ENCODE measurements around the gene NOTCH3.

NOTCH3 gene

DNA sequence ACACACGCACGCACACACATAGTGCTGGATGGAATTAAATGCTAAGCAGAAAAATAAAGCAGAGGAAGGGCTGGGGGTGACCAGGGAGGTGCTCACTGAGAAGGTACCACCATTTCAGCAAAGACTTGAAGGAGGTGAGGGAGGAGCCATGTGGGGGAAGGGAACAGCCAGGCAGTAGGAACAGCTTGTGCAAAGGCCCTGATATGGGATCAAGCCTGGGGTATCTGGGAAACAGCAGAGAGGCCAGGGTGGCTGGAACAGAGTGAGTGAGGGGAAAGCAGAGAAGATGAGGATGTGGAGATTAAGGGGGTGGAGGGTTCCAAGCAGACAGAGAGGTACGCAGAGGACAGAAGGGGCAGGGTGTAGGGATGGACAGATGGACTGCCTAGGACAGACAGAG lies 25.2 kb downstream of the NOTCH3 start:
- TF ChIP-seq, protein P1, sequence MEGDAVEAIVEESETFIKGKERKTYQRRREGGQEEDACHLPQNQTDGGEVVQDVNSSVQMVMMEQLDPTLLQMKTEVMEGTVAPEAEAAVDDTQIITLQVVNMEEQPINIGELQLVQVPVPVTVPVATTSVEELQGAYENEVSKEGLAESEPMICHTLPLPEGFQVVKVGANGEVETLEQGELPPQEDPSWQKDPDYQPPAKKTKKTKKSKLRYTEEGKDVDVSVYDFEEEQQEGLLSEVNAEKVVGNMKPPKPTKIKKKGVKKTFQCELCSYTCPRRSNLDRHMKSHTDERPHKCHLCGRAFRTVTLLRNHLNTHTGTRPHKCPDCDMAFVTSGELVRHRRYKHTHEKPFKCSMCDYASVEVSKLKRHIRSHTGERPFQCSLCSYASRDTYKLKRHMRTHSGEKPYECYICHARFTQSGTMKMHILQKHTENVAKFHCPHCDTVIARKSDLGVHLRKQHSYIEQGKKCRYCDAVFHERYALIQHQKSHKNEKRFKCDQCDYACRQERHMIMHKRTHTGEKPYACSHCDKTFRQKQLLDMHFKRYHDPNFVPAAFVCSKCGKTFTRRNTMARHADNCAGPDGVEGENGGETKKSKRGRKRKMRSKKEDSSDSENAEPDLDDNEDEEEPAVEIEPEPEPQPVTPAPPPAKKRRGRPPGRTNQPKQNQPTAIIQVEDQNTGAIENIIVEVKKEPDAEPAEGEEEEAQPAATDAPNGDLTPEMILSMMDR (IDR thresholded peaks at IDR 0.05; ENCODE audit: poor library complexity, severe bottlenecking) = no peak
- Histone ChIP-seq H3K9me3 (ENCODE audit: severe bottlenecking) (no peaks in the 10 kb centered on the region), H3K36me3 (ENCODE audit: low read depth) (no peaks in the 10 kb centered on the region), H3K27ac (ENCODE audit: poor library complexity, severe bottlenecking) (no peak overlapping the region), H3K4me1 (ENCODE audit: insufficient read depth, poor library complexity, severe bottlenecking) (no peaks in the 10 kb centered on the region), H3K27me3 (ENCODE audit: insufficient read depth, poor library complexity, severe bottlenecking) (no peaks in the 10 kb centered on the region), H3K4me3 (ENCODE audit: severe bottlenecking) (no peak overlapping the region)
- ATAC-seq (ENCODE audit: low read depth) (no peak), DNase-seq (ENCODE audit: low spot score) (no peak)

DNA sequence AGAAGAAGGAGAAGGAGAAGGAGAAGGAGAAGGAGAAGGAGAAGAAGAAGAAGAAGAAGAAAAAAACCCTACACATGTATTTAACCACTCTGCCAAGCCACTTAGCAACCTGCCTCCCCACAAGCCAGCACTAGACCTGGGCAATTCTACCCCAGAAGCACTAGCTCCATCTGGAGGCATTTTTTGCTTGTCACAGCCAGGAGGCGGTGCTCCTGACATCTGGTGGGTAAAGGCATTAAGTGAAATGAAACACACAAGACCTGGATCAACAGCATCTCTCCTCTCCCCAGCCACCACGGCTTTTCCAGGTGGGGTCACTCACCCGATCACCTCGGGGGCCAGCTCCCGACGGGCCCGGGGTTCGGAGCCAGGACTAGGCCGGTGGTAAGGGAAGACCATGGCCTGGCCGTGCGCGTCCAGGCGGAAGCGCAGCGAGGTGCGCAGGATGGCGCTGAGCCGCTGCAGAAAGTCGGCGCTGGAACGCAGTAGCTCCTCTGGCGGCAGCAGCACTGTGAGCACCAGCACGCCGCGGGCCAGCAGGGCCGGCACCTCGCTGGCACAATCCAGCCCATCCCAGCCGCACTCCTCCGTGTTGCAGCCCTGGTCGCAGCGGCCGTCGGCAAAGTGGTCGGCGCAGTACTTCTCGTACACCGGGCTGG lies 26.9 kb downstream of the NOTCH3 start:
- ATAC-seq (ENCODE audit: low read depth) (no peak), DNase-seq (ENCODE audit: low spot score) (no peak)
- TF ChIP-seq, protein P1 (IDR thresholded peaks at IDR 0.05; ENCODE audit: poor library complexity, severe bottlenecking) = peak; percentile 10
- Histone ChIP-seq H3K27ac (ENCODE audit: poor library complexity, severe bottlenecking) (no peak overlapping the region), H3K36me3 (ENCODE audit: low read depth) (no peaks in the 10 kb centered on the region), H3K27me3 (ENCODE audit: insufficient read depth, poor library complexity, severe bottlenecking) (no peaks in the 10 kb centered on the region), H3K9me3 (ENCODE audit: severe bottlenecking) (no peaks in the 10 kb centered on the region), H3K4me3 (ENCODE audit: severe bottlenecking) (no peak overlapping the region), H3K4me1 (ENCODE audit: insufficient read depth, poor library complexity, severe bottlenecking) (no peaks in the 10 kb centered on the region)

DNA sequence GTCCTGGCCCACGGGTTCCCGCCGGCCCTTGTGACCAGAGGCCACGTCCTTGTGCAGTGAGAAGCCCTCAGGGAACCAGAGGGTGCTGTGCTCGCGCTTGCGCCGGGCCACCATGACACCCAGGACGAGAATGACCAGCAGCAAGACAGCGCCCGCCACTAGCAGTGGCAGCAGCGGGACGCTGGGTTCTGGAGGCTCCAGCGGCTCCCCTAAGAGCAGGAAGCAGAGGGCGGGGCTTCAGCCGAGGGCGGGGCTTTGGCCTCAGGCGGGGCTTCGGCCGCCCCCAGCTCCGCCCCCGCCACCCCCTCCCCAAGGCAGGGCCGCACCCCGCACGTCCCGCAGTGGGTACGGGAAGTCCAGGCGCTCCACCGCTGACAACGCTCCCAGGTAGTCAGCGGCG lies 30.4 kb downstream of the NOTCH3 start:
- ATAC-seq (ENCODE audit: low read depth) = no peak
- Histone ChIP-seq H3K4me3 (ENCODE audit: severe bottlenecking) (no peak overlapping the region), H3K27me3 (ENCODE audit: insufficient read depth, poor library complexity, severe bottlenecking) (no peaks in the 10 kb centered on the region), H3K9me3 (ENCODE audit: severe bottlenecking) (peaks cover 4% of the 10 kb centered on the region), H3K36me3 (ENCODE audit: low read depth) (no peaks in the 10 kb centered on the region), H3K4me1 (ENCODE audit: insufficient read depth, poor library complexity, severe bottlenecking) (no peaks in the 10 kb centered on the region), H3K27ac (ENCODE audit: poor library complexity, severe bottlenecking) (no peak overlapping the region)
- DNase-seq (ENCODE audit: low spot score) = no peak
- TF ChIP-seq, protein P1 (IDR thresholded peaks at IDR 0.05; ENCODE audit: poor library complexity, severe bottlenecking) = no peak

DNA sequence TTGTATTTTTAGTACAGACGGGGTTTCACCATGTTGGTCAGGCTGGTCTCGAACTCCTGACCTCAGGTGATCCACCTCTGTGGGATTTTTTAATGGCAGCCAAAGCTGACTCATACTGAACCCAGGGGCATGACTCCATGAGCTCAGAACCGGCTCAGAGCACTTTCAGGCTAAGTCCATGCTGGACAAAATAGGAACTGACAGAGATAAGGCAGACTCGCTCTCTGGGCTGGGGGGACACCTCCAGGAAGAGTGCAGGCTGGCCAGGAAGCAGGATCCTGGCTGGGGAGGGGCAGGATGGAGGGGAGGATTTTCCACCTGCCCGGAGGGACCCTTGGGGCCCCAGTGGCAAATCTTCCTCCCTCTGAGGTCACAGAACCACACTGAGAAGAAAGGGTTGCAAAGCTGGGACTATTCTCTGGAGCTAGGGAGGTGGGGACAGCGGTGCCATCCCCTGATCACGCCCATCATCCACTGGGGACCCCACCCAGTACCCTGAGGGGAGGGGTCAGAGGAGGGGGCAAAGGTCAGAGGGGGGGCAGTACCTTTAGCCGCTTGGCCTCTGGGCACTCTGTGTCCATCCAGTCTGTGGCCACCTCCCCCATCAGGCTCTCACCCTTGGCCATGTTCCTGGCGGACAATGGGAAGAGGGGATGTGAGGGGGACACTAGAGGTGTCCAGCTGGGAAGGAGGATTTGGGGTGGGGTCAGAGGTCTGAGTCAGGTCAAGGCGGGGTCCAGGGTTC lies 31.1 kb downstream of the NOTCH3 start:
- TF ChIP-seq, protein P1 (IDR thresholded peaks at IDR 0.05; ENCODE audit: poor library complexity, severe bottlenecking) = no peak
- no peak overlapping the region for H3K27ac ChIP-seq (ENCODE audit: poor library complexity, severe bottlenecking)
- H3K4me3 ChIP-seq (ENCODE audit: severe bottlenecking) = no peak overlapping the region
- DNase-seq (ENCODE audit: low spot score) (no peak), ATAC-seq (ENCODE audit: low read depth) (no peak)
- no peaks in the 10 kb centered on the region for H3K27me3 ChIP-seq (ENCODE audit: insufficient read depth, poor library complexity, severe bottlenecking)
- H3K4me1 ChIP-seq (ENCODE audit: insufficient read depth, poor library complexity, severe bottlenecking) = no peaks in the 10 kb centered on the region
- H3K36me3 ChIP-seq (ENCODE audit: low read depth) = no peaks in the 10 kb centered on the region
- H3K9me3 ChIP-seq (ENCODE audit: severe bottlenecking) = peaks cover 4% of the 10 kb centered on the region

DNA sequence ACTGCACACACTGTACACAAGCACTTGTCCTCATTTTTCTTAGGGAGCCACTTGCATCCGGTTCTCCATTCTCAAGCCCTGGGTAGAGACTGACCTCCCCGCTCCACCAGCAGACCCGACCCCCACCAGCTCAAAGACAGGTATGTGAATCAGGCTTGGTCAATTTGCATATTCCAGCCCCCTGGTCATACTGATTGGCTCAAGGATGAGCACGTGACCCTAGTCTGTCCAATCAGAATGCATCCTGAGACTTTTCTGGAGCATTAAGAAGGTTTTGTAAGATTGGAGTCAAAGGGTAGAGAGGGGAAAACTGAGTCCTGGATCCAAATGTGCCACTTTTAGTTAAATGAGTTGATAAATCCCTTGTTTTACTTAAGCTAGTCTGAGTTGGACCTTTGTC lies 34.1 kb downstream of the NOTCH3 start:
- H3K27ac ChIP-seq (ENCODE audit: poor library complexity, severe bottlenecking) = no peak overlapping the region
- no peaks in the 10 kb centered on the region for H3K36me3 ChIP-seq (ENCODE audit: low read depth)
- no peak for DNase-seq (ENCODE audit: low spot score)
- H3K9me3 ChIP-seq (ENCODE audit: severe bottlenecking) = peaks cover 4% of the 10 kb centered on the region
- H3K4me1 ChIP-seq (ENCODE audit: insufficient read depth, poor library complexity, severe bottlenecking) = no peaks in the 10 kb centered on the region
- ATAC-seq (ENCODE audit: low read depth) = no peak
- H3K27me3 ChIP-seq (ENCODE audit: insufficient read depth, poor library complexity, severe bottlenecking) = no peaks in the 10 kb centered on the region
- TF ChIP-seq, protein P1 (IDR thresholded peaks at IDR 0.05; ENCODE audit: poor library complexity, severe bottlenecking) = no peak
- no peak overlapping the region for H3K4me3 ChIP-seq (ENCODE audit: severe bottlenecking)
